ENCODE data around the gene PRKCH.

The PRKCH gene

GRCh38 chr14:61288720-61289119 lies 32.7 kb upstream of the PRKCH start:
- DNase-seq (ENCODE audit: low read depth in 1 of 2, low spot score in 1 of 2), result no peak
- no peak for TF ChIP-seq POLR2AphosphoS5 (IDR thresholded peaks at IDR 0.05; ENCODE audit: low read depth)
- TF ChIP-seq REST (IDR thresholded peaks at IDR 0.05; ENCODE audit: insufficient replicate concordance, low read depth), result no peak
- no peak for TF ChIP-seq CTCF (IDR thresholded peaks at IDR 0.05; ENCODE audit: insufficient read depth, low read length)
- TF ChIP-seq SPI1 (IDR thresholded peaks at IDR 0.05; ENCODE audit: borderline replicate concordance, low read depth), result no peak
- TF ChIP-seq GABPA (IDR thresholded peaks at IDR 0.05; ENCODE audit: low read depth), result no peak
- no peak overlapping the region for H3K4me3 ChIP-seq (replicated peaks; ENCODE audit: insufficient read depth, low read length)
- H3K27me3 ChIP-seq (ENCODE audit: insufficient read depth, poor library complexity, severe bottlenecking), result peaks cover 14% of the 10 kb centered on the region
- no peak overlapping the region for H3K27ac ChIP-seq (replicated peaks)

GRCh38 chr14:61290701-61291100 lies 30.7 kb upstream of the PRKCH start:
- H3K27me3 ChIP-seq (ENCODE audit: insufficient read depth, poor library complexity, severe bottlenecking), result no peaks in the 10 kb centered on the region
- TF ChIP-seq CTCF (IDR thresholded peaks at IDR 0.05; ENCODE audit: insufficient read depth, low read length) (no peak), REST (IDR thresholded peaks at IDR 0.05; ENCODE audit: insufficient replicate concordance, low read depth) (no peak), GABPA (IDR thresholded peaks at IDR 0.05; ENCODE audit: low read depth) (no peak), SPI1 (IDR thresholded peaks at IDR 0.05; ENCODE audit: borderline replicate concordance, low read depth) (no peak), POLR2AphosphoS5 (IDR thresholded peaks at IDR 0.05; ENCODE audit: low read depth) (no peak)
- H3K4me3 ChIP-seq (replicated peaks; ENCODE audit: insufficient read depth, low read length), result no peak overlapping the region
- DNase-seq (ENCODE audit: low read depth in 1 of 2, low spot score in 1 of 2), result no peak
- no peak overlapping the region for H3K27ac ChIP-seq (replicated peaks)

GRCh38 chr14:61296151-61296550 lies 25.2 kb upstream of the PRKCH start:
- Histone ChIP-seq H3K4me3 (replicated peaks; ENCODE audit: insufficient read depth, low read length) (no peak overlapping the region), H3K27me3 (ENCODE audit: insufficient read depth, poor library complexity, severe bottlenecking) (peaks cover 3% of the 10 kb centered on the region), H3K27ac (replicated peaks) (no peak overlapping the region)
- TF ChIP-seq SPI1 (IDR thresholded peaks at IDR 0.05; ENCODE audit: borderline replicate concordance, low read depth) (no peak), GABPA (IDR thresholded peaks at IDR 0.05; ENCODE audit: low read depth) (no peak), POLR2AphosphoS5 (IDR thresholded peaks at IDR 0.05; ENCODE audit: low read depth) (no peak), REST (IDR thresholded peaks at IDR 0.05; ENCODE audit: insufficient replicate concordance, low read depth) (no peak), CTCF (IDR thresholded peaks at IDR 0.05; ENCODE audit: insufficient read depth, low read length) (no peak)
- no peak for DNase-seq (ENCODE audit: low read depth in 1 of 2, low spot score in 1 of 2)
